ENCODE measurements around the gene TULP4. TPM values are rescaled to one million over a fixed set of nuclear protein-coding genes. Genes with fewer than 3 reads are reported as not detected.

Gene TULP4
- polyA plus RNA-seq, 3 donors: 6.5 to 10.6 (median 7.9) TPM

DNA sequence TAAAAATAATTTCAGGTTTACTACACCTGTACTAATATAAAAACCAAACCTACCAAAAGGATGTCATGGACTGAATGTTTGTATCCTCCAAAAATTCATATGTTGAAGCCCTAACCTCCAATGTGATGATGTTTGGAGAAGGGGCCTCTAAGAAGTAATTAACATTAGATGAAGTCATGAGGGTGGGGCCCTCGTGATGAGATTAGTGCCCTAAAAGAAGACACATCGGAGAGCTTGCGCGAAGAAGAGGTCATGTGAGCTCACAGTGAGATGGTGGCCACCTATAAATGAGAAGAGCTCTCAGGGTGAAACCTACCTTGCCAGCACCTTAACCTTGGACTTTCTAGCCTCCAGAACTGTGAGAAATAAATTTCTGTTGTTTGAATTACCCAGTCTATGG lies 20.8 kb downstream of the TULP4 start:
- Mint-ChIP-seq H3K36me3 (peaks cover 10 to 22% of the 10 kb centered on the region in 2 donors), H3K4me3 (no peak overlapping the region), H3K9me3 (peaks cover 7 to 18% (median 12%) of the 10 kb centered on the region in 7 donors), H3K27me3 (ENCODE audit: low read depth in 3 of 3) (peaks cover 0 to 1% (median 0%) of the 10 kb centered on the region in 3 donors), H3K4me1 (peaks cover 10% of the 10 kb centered on the region), H3K27ac (no peak overlapping the region)
- peaks cover 26% of the 10 kb centered on the region for H3K79me2 ChIP-seq (ENCODE audit: insufficient read depth, low read length)
- intact Hi-C loops (cut with micrococcal nuclease): no loop called here
- no peak overlapping the region for H3K9ac ChIP-seq (ENCODE audit: insufficient read depth, low read length, poor library complexity, severe bottlenecking)
- DNase-seq: no peak
- WGBS (ENCODE audit: insufficient coverage): 97% methylated on average over 4 of the region's 4 CpGs
- no peak overlapping the region for H3K4me2 ChIP-seq (replicated peaks; ENCODE audit: extremely low read depth, low read length, poor library complexity, severe bottlenecking)
- H2AFZ ChIP-seq (ENCODE audit: insufficient read depth, low read depth, low read length, poor library complexity, severe bottlenecking): no peak overlapping the region
- H4K20me1 ChIP-seq (ENCODE audit: insufficient read depth, low read length): peaks cover 12% of the 10 kb centered on the region
- H3K4me3 ChIP-seq (replicated peaks in 1 of 3; ENCODE audit: low read depth in 2 of 3, low read length in 3 of 3): no peak overlapping the region
- TF ChIP-seq, protein P1, sequence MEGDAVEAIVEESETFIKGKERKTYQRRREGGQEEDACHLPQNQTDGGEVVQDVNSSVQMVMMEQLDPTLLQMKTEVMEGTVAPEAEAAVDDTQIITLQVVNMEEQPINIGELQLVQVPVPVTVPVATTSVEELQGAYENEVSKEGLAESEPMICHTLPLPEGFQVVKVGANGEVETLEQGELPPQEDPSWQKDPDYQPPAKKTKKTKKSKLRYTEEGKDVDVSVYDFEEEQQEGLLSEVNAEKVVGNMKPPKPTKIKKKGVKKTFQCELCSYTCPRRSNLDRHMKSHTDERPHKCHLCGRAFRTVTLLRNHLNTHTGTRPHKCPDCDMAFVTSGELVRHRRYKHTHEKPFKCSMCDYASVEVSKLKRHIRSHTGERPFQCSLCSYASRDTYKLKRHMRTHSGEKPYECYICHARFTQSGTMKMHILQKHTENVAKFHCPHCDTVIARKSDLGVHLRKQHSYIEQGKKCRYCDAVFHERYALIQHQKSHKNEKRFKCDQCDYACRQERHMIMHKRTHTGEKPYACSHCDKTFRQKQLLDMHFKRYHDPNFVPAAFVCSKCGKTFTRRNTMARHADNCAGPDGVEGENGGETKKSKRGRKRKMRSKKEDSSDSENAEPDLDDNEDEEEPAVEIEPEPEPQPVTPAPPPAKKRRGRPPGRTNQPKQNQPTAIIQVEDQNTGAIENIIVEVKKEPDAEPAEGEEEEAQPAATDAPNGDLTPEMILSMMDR (IDR thresholded peaks at IDR 0.05): no peak
- no peak overlapping the region for H3K27ac ChIP-seq (ENCODE audit: low read depth in 1 of 2, low read length in 2 of 2)
- peaks cover 9 to 14% of the 10 kb centered on the region in 2 donors for H3K9me3 ChIP-seq (replicated peaks in 1 of 2; ENCODE audit: control insufficient read depth in 1 of 2, insufficient read depth in 1 of 2, low read length in 2 of 2)
- H3K36me3 ChIP-seq (replicated peaks in 1 of 2; ENCODE audit: control insufficient read depth in 1 of 2, insufficient read depth in 2 of 2, low read length in 2 of 2): peaks cover 0 to 12% of the 10 kb centered on the region in 2 donors
- no peaks in the 10 kb centered on the region for H3K4me1 ChIP-seq (ENCODE audit: control insufficient read depth in 1 of 2, insufficient read depth in 2 of 2, low read length in 2 of 2)
- no peaks in the 10 kb centered on the region for H3K27me3 ChIP-seq (ENCODE audit: control insufficient read depth in 2 of 2, insufficient read depth in 2 of 2, low read length in 2 of 2)

DNA sequence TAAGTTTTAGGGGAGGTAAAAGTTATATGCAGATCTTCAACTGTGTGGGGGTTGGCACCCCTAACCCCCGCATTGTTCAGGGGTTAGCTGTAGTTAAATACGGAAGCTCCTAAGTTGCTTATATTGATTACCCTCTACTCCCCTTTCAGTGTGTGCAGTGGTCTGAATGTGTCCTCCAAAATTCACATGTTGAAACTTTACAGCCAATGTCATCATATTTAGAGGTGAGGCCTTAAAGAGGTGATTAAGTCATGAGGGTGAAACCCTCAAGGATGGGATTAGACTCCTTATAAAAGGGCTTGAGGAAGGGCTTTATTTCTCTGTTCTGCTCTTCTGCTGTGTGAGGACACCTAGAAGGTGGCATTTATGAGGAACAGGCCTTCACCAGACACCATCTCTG lies 22.3 kb downstream of the TULP4 start:
- Histone ChIP-seq H3K27me3 (ENCODE audit: control insufficient read depth in 2 of 2, insufficient read depth in 2 of 2, low read length in 2 of 2) (no peaks in the 10 kb centered on the region), H3K4me1 (ENCODE audit: control insufficient read depth in 1 of 2, insufficient read depth in 2 of 2, low read length in 2 of 2) (no peaks in the 10 kb centered on the region), H2AFZ (ENCODE audit: insufficient read depth, low read depth, low read length, poor library complexity, severe bottlenecking) (no peak overlapping the region), H3K9me3 (replicated peaks in 1 of 2; ENCODE audit: control insufficient read depth in 1 of 2, insufficient read depth in 1 of 2, low read length in 2 of 2) (peaks cover 22 to 26% of the 10 kb centered on the region in 2 donors), H3K36me3 (replicated peaks in 1 of 2; ENCODE audit: control insufficient read depth in 1 of 2, insufficient read depth in 2 of 2, low read length in 2 of 2) (peaks cover 0 to 12% of the 10 kb centered on the region in 2 donors), H3K79me2 (ENCODE audit: insufficient read depth, low read length) (peaks cover 13% of the 10 kb centered on the region), H3K4me3 (replicated peaks in 1 of 3; ENCODE audit: low read depth in 2 of 3, low read length in 3 of 3) (no peak overlapping the region), H3K27ac (ENCODE audit: low read depth in 1 of 2, low read length in 2 of 2) (no peak overlapping the region), H4K20me1 (ENCODE audit: insufficient read depth, low read length) (no peaks in the 10 kb centered on the region), H3K4me2 (replicated peaks; ENCODE audit: extremely low read depth, low read length, poor library complexity, severe bottlenecking) (no peak overlapping the region), H3K9ac (ENCODE audit: insufficient read depth, low read length, poor library complexity, severe bottlenecking) (no peak overlapping the region)
- Mint-ChIP-seq H3K4me1 (no peaks in the 10 kb centered on the region), H3K27me3 (ENCODE audit: low read depth in 3 of 3) (peaks cover 0 to 1% (median 0%) of the 10 kb centered on the region in 3 donors), H3K36me3 (peaks cover 13 to 34% of the 10 kb centered on the region in 2 donors), H3K4me3 (no peak overlapping the region), H3K27ac (peak overlapping the region in 1 of 7 donors; percentile 15), H3K9me3 (peaks cover 12 to 32% (median 19%) of the 10 kb centered on the region in 7 donors)
- DNase-seq: no peak
- TF ChIP-seq, protein P1 (IDR thresholded peaks at IDR 0.05): no peak
- no CpG with 5 or more reads among the region's 2 CpGs for WGBS (ENCODE audit: insufficient coverage)
- intact Hi-C loops (cut with micrococcal nuclease): no loop called here
